HepG2 (cell line): ENCODE data around the gene WDR35. TPM values are rescaled to one million over a fixed set of nuclear protein-coding genes. Genes with fewer than 3 reads are reported as not detected.

Source experiments
- ISL2 ChIP-seq: sonication (generic); formaldehyde crosslinking; IDR thresholded peaks from 2 replicates; pipeline ENCODE4 v1.5.0; 2020; ENCODE audit warnings: missing genetic modification reagents
- KLF12 ChIP-seq: sonication (generic); formaldehyde crosslinking; IDR thresholded peaks from 2 replicates; pipeline ENCODE4 v1.4.0; 2020; ENCODE audit warnings: missing genetic modification reagents, borderline replicate concordance
- PITX1 ChIP-seq: sonication (generic); formaldehyde crosslinking; IDR thresholded peaks from 2 replicates; pipeline ENCODE4 v1.5.1; 2020; ENCODE audit warnings: mild to moderate bottlenecking, missing genetic modification reagents
- REPIN1 ChIP-seq: sonication (generic); formaldehyde crosslinking; IDR thresholded peaks from 2 replicates; pipeline ENCODE4 v1.8.0; 2022; ENCODE audit warnings: missing genetic modification reagents, low read depth, mild to moderate bottlenecking, borderline replicate concordance
- SIX4 ChIP-seq: sonication (generic); formaldehyde crosslinking; IDR thresholded peaks from 2 replicates; pipeline ENCODE4 v1.4.0; 2020; ENCODE audit warnings: missing genetic modification reagents
- ZBTB7B ChIP-seq: sonication (generic); formaldehyde crosslinking; IDR thresholded peaks from 2 replicates; pipeline ENCODE4 v1.4.0; 2020; ENCODE audit warnings: missing genetic modification reagents
- ZFY ChIP-seq: sonication (generic); formaldehyde crosslinking; IDR thresholded peaks from 2 replicates; pipeline ENCODE4 v1.4.0; 2020; ENCODE audit warnings: missing genetic modification reagents
- ZNF451 ChIP-seq: sonication (generic); formaldehyde crosslinking; IDR thresholded peaks from 2 replicates; pipeline ENCODE4 v1.5.0; 2020; ENCODE audit warnings: mild to moderate bottlenecking, missing genetic modification reagents
- ZNF607 ChIP-seq: sonication (generic); formaldehyde crosslinking; IDR thresholded peaks from 2 replicates; pipeline ENCODE4 v1.5.1; 2020; ENCODE audit warnings: missing genetic modification reagents, mild to moderate bottlenecking, borderline replicate concordance
- polyA plus RNA-seq, 8 experiments: library from polyadenylated mRNA; depleted of rRNA in 3 of 8; stranded (reverse) in 7 of 8; unstranded in 1 of 8; fragments of >200 nt; fragmentation: Illumina TruSeq in 4 of 8; extraction: Trizol in 4 of 8; gene quantifications; 2 replicates each; pipeline versions ENCODE4 v1.2.1 to v1.2.3, GENCODE V29; 2011 to 2016; ENCODE audit warnings: low read depth in 4 of 8, missing spikeins in 1 of 8, mixed read lengths in 1 of 8; ENCODE audit not compliant: insufficient read depth in 1 of 8
- total RNA-seq, 5 experiments: library from RNA; depleted of rRNA; stranded (reverse); fragments of >200 nt; fragmentation: Illumina TruSeq; extraction: Trizol; gene quantifications; 2 replicates each; pipeline ENCODE4 v1.2.3, GENCODE V29; 2016; ENCODE audit warnings: low read depth in 1 of 5
- TF ChIP-seq, protein P1 (sequence below): sonication (generic); formaldehyde crosslinking; IDR thresholded peaks from 2 replicates; pipeline ENCODE4 v1.4.0; 2020; ENCODE audit warnings: missing genetic modification reagents, mild to moderate bottlenecking, borderline replicate concordance
- TF ChIP-seq, protein P2 (sequence below): sonication (generic); formaldehyde crosslinking; IDR thresholded peaks from 2 replicates; pipeline ENCODE4 v1.8.0; 2022; ENCODE audit warnings: mild to moderate bottlenecking, missing genetic modification reagents
- TF ChIP-seq, protein P3 (sequence below): sonication (generic); formaldehyde crosslinking; IDR thresholded peaks from 2 replicates; pipeline ENCODE4 v1.4.0; 2020; ENCODE audit warnings: low read depth, missing genetic modification reagents
- TF ChIP-seq, protein P4 (sequence below): sonication (generic); formaldehyde crosslinking; conservative IDR thresholded peaks from 2 replicates; pipeline ENCODE4 v1.4.0; 2020; ENCODE audit warnings: mild to moderate bottlenecking, missing genetic modification reagents, moderate library complexity
- TF ChIP-seq, protein P5 (sequence below): sonication (generic); formaldehyde crosslinking; IDR thresholded peaks from 2 replicates; pipeline ENCODE4 v1.8.0; 2022; ENCODE audit warnings: missing genetic modification reagents, mild to moderate bottlenecking, inconsistent platforms, borderline replicate concordance

Gene WDR35
- total and polyA plus RNA-seq, 2 of the 13 experiments (the other 11 are each of a cell fraction or from before 2014, with no cell fraction given), result 11.1 to 19.6 TPM

DNA sequence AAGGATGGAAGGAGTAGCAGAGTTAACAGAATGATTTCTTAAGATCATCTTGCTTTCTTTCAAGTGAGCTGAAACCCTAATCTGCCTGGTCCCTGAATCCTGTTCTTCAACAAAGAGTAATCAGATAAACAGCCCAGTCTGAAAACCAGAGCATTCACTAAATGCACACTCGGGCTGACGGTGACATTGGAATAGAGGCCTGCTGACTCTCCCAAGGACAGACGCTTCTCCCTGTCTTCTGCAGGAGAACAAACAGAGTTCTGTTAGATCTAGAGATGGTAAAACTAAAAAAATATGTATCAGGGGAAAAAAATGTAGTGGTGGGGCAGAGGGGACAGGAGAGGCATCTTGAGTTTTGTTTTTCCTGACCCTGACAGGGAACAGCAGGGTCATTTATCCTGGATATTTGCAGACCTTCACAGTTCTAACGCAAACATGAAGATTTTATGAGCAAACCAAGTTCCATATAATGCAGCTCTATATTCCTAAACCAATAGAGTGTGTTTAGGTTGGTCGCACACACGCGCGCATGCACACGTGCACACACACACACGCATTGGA is 15.2 kb upstream of the WDR35 start (continued):
- TF ChIP-seq, protein P1, sequence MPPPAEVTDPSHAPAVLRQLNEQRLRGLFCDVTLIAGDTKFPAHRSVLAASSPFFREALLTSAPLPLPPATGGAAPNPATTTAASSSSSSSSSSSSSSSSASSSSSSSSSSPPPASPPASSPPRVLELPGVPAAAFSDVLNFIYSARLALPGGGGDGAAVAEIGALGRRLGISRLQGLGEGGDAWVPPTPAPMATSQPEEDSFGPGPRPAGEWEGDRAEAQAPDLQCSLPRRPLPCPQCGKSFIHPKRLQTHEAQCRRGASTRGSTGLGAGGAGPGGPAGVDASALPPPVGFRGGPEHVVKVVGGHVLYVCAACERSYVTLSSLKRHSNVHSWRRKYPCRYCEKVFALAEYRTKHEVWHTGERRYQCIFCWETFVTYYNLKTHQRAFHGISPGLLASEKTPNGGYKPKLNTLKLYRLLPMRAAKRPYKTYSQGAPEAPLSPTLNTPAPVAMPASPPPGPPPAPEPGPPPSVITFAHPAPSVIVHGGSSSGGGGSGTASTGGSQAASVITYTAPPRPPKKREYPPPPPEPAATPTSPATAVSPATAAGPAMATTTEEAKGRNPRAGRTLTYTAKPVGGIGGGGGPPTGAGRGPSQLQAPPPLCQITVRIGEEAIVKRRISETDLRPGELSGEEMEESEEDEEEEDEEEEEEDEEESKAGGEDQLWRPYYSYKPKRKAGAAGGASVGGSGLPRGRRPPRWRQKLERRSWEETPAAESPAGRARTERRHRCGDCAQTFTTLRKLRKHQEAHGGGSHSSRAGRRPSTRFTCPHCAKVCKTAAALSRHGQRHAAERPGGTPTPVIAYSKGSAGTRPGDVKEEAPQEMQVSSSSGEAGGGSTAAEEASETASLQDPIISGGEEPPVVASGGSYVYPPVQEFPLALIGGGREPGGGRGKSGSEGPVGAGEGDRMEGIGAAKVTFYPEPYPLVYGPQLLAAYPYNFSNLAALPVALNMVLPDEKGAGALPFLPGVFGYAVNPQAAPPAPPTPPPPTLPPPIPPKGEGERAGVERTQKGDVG (CRISPR knock-in tag), result 0 out of 2 replicates have a peak, but pooled peaks have one; percentile 23
- TF ChIP-seq, protein P2, sequence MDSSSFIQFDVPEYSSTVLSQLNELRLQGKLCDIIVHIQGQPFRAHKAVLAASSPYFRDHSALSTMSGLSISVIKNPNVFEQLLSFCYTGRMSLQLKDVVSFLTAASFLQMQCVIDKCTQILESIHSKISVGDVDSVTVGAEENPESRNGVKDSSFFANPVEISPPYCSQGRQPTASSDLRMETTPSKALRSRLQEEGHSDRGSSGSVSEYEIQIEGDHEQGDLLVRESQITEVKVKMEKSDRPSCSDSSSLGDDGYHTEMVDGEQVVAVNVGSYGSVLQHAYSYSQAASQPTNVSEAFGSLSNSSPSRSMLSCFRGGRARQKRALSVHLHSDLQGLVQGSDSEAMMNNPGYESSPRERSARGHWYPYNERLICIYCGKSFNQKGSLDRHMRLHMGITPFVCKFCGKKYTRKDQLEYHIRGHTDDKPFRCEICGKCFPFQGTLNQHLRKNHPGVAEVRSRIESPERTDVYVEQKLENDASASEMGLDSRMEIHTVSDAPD (CRISPR knock-in tag), result no peak
- TF ChIP-seq ZNF607 (no peak), SIX4 (CRISPR knock-in tag) (peak; percentile 50; the same call in 1 of the 2 replicates), KLF12 (CRISPR knock-in tag) (no peak), REPIN1 (CRISPR knock-in tag) (peak; percentile 45; the same call in 1 of the 2 replicates), ZBTB7B (CRISPR knock-in tag) (peak; percentile 43; the same call in 1 of the 2 replicates), PITX1 (peak; percentile 34; the same call in 1 of the 2 replicates), ZFY (CRISPR knock-in tag) (peak; percentile 37; the same call in 1 of the 2 replicates), ISL2 (CRISPR knock-in tag) (peak; percentile 87; the same call in 1 of the 2 replicates), ZNF451 (CRISPR knock-in tag) (no peak)
- TF ChIP-seq, protein P3, sequence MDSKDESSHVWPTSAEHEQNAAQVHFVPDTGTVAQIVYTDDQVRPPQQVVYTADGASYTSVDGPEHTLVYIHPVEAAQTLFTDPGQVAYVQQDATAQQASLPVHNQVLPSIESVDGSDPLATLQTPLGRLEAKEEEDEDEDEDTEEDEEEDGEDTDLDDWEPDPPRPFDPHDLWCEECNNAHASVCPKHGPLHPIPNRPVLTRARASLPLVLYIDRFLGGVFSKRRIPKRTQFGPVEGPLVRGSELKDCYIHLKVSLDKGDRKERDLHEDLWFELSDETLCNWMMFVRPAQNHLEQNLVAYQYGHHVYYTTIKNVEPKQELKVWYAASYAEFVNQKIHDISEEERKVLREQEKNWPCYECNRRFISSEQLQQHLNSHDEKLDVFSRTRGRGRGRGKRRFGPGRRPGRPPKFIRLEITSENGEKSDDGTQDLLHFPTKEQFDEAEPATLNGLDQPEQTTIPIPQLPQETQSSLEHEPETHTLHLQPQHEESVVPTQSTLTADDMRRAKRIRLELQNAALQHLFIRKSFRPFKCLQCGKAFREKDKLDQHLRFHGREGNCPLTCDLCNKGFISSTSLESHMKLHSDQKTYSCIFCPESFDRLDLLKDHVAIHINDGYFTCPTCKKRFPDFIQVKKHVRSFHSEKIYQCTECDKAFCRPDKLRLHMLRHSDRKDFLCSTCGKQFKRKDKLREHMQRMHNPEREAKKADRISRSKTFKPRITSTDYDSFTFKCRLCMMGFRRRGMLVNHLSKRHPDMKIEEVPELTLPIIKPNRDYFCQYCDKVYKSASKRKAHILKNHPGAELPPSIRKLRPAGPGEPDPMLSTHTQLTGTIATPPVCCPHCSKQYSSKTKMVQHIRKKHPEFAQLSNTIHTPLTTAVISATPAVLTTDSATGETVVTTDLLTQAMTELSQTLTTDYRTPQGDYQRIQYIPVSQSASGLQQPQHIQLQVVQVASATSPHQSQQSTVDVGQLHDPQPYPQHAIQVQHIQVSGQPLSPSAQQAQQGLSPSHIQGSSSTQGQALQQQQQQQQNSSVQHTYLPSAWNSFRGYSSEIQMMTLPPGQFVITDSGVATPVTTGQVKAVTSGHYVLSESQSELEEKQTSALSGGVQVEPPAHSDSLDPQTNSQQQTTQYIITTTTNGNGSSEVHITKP (CRISPR knock-in tag), result 0 out of 2 replicates have a peak, but pooled peaks have one; percentile 26
- TF ChIP-seq, protein P4, sequence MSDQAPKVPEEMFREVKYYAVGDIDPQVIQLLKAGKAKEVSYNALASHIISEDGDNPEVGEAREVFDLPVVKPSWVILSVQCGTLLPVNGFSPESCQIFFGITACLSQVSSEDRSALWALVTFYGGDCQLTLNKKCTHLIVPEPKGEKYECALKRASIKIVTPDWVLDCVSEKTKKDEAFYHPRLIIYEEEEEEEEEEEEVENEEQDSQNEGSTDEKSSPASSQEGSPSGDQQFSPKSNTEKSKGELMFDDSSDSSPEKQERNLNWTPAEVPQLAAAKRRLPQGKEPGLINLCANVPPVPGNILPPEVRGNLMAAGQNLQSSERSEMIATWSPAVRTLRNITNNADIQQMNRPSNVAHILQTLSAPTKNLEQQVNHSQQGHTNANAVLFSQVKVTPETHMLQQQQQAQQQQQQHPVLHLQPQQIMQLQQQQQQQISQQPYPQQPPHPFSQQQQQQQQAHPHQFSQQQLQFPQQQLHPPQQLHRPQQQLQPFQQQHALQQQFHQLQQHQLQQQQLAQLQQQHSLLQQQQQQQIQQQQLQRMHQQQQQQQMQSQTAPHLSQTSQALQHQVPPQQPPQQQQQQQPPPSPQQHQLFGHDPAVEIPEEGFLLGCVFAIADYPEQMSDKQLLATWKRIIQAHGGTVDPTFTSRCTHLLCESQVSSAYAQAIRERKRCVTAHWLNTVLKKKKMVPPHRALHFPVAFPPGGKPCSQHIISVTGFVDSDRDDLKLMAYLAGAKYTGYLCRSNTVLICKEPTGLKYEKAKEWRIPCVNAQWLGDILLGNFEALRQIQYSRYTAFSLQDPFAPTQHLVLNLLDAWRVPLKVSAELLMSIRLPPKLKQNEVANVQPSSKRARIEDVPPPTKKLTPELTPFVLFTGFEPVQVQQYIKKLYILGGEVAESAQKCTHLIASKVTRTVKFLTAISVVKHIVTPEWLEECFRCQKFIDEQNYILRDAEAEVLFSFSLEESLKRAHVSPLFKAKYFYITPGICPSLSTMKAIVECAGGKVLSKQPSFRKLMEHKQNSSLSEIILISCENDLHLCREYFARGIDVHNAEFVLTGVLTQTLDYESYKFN (CRISPR knock-in tag), result peak; percentile 80
- TF ChIP-seq, protein P5, sequence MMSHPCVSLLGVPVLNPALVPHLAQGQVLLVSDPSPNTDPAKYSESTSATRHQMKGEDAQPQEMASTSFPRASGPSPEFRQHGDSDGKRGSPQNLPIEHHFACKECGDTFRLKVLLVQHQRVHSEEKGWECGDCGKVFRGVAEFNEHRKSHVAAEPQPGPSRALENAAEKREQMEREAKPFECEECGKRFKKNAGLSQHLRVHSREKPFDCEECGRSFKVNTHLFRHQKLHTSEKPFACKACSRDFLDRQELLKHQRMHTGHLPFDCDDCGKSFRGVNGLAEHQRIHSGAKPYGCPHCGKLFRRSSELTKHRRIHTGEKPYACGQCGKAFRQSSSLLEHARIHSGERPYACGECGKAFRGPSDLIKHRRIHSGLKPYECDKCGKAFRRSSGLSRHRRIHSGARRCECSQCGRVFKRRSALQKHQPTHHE (CRISPR knock-in tag), result 0 out of 2 replicates have a peak, but pooled peaks have one; percentile 53
